Activated T-cell treated with anti-CD3 and anti-CD28 coated beads for 1 hour (primary cell): ENCODE results near the gene KCTD15.

ENCODE experiments used
- DNase-seq: peaks from one replicate; pipeline ENCODE4 v3.0.0-alpha.2; 2020; ENCODE audit warnings: low read depth

The KCTD15 gene

DNA sequence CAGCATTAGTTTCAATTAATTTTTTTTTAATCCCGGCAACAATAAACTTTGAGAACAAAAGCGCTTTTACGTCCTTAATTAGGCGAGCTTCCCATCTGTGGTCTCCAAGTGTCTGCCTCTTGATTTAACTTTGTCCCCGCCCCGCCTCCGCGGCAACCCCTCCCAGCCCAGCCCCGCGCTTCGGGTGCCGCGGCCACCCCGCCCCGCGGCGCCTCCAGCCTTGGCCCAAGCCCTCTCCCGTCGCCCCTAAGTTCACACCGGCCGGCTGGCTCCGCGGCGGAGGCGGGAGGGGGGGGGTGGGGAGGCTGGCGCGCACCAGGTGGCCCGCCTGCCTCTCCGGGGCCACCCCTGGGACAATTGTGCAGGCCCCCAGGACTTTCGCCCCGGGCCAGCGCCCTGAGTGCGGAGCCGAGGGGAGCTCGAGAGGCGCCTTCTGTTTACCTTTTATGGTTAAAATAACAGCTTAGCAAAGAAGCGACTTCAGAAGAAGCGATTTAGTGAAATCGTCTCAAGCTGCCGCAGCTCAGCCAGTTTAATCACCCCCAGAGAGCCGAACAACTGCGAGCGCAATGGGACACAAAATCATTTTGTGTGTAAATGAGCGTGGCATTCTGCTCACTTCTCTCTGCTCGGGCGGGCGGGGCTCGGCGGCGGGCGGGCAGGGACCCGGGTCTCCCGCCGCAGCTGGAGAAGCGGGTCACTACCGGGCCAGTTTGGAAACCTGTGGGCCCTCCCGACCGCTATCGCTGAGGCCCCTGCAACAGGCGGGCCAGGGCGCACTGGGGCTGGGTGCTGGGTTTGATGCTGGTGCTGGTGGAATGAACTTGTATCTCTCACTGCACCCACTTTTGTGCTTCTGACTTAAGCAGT is 1.4 kb downstream of the KCTD15 start:
- no peak for DNase-seq

DNA sequence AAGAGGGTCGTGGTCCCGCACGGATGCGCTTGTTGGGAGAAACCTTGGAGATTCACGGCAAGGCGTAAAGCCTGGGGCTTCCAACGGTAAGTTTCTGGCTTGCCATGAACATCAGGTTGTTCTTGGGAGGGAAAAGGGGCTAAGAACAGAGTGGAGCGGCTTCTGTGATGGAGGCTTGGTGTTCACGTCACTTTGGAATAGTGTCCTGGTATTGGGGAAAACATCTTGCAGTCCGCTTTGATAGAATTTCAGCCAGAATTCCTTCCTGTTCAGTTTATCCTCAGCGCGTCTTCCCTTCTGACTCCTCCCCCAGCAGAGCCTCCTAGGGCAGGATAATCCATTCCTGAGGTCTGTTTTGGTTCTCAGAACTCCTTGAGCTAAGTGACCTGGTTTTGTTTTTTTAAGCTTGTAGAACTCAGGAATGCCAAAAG is 2.0 kb downstream of the KCTD15 start:
- DNase-seq: no peak

GRCh38 chr19:33799476-33799875 is 2.8 kb downstream of the KCTD15 start:
- no peak for DNase-seq

DNA sequence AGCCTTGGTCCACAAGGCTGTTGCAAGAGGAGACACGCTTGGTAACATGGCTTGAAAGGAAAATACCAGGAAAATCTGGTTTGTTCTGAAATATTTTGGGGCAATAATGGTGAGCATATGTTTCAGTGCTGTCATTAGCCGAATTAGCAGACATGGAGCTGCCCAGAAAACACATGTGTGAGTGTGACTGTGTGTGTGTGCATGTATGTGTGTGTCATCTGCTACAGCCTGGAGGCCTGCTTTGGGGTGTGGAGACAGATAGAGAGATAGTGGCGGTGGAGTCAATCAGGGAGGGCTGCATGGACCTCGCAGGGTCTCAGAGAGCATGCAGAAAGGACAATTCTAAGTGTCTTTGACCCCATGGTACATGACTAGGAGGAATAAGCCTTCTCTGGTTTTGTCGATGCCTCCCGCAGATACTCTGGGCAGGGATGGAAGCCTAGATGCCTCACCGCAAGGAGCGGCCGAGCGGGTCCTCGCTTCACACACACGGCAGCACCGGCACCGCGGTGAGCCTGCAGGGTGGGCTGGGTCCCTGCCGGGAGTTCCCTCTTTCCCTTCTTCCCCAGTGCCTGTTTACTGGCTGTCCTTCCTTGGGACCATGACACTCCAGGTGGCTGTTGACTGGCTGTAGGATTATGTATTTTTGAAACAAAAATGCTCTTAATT is 3.5 kb downstream of the KCTD15 start:
- DNase-seq: no peak

- no peak for DNase-seq
Measured at GRCh38 chr19:33801411-33801810, 4.7 kb downstream of the KCTD15 start.

DNA sequence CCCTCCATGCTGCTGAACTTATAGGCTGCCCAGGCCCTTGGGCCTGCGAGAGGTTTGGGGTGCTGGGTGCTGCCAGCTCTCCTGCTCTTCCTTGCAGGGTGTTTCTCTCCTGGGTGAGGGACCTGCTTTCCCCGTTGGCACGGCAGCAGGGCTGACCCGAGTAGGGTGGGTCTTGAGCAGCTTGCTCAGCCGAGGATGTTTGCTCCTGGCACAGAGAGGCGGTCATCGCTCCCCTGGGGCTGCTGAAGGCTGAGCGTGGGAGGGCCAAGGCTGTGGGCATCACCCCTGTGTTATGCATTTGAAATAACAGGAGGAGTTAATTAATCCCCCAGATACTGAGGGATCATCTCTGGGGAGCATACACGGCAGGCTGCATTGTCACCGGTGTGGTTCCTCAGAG is 5.3 kb downstream of the KCTD15 start:
- no peak for DNase-seq

DNA sequence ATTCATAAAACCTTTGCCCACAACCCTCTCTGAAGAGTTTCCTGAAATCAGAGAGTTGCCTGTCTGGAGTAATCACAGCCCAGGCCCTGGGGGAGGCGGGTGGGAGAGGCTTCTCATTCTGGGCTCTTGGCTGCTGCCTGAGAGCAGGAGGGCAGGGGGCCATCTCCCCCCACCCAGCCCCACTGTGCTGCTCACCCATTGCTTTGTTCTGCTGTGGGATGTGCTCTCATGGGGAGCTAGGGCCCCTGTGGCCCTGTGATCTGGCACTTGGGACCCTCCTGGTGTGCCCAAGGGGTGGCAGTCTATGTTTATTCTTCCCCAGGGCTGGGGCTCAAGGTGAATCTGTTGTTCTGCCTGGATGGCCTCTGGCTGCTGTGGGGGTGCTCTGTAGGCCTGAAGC is 6.1 kb downstream of the KCTD15 start:
- no peak for DNase-seq

DNA sequence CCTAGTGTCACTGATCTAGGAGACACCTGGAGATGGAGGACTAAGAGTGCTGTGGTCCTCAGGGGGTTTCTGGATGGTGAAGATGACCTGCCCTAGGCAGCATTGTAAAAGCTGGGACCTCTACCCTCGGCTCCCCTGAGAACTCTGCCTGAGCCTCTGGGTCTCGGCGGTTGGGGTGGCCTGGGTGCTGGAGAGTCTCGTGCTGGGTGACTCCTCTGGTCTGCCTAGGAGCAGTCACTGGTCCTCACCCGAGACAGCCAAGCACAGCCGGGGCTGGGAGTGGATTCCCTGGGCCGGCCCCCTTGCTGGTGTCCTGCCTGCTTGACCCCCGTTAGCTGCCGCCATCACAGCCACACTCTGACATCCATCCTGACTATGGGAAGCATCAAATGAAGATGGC is 6.7 kb downstream of the KCTD15 start:
- DNase-seq: no peak

DNA sequence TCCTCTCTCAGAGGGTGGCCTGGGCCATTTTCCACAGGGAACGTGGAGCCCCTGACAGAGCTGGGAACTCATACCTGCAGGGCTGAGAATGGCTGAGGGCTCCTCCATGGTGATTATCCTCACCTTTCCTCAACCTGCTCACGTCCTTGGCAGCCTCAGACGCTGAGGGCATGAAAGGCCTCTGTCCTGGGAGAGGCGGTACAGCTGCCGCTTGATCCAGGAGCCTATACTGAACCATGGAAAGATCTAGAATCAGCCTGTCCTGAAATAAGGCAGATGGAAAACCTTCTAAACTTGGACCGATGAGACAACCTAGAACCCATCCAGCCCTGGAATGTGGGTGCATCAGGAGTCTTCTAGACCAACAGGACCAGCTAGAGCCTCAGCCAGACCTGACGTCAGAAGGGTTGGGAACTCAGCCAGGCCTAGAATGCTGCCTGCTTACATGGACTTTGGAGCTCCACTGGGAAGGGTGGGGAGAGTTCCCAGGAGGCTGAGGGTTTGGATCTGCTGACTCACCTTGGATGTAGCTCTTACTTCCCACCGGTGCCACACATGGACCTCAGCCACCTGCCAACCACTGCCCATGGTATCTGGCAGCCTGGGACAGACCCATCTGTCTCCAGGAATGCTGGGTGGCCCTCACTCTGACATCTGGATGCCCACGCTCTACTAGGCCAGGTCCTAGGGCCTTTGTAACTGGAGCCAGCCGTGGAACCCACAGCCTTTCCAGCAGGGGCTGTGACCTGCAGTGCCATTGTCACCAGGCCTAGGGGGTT is 7.5 kb downstream of the KCTD15 start:
- DNase-seq: no peak

DNA sequence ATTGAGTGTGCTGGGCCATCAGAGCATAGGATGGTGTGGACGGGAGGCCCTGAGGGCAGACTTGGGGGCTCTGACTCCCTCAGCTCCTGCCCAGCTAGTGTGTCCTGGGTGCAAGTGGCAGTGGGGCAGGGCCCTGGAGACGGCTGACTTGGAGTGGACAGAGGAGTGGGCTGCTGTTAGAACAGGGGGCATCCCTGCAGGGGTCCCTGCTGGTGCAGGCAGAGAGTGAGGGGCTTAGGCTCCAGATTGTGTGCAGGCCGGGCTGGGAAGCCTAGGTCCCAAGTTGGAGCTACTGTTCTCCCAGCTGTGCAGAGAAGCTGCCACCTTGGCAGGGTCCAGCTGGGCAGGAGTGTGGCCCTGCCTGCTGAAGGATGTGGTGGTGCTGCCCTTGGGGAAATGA is 8.6 kb downstream of the KCTD15 start:
- DNase-seq: no peak

DNA sequence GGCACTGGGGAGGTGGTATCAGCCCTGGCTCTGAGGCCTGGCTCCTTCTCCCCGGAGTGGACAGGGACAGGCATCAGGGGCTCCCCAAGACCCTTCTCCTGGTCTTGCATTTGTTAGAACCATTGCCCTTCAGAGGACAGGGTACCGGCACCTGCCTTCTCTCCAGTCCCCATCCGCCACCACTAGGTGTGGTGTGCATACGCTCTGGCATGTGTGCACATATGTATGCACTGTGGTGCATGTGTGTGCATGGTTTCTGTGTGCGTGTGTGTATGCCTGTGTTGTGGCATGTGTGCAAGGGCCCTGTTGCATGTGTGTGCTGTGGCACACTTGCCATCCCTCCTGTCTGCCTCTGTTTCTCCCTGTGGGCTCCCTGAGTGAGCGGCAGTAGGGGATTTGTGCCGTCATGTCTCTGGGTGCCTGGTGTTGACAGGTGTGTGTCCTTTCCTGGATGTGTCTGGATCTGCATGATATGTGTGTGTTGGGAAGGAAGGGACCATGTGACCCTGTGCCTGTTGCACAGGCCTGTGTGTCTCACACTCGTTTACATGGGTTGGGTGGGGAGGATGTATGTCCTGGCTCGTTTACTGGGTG is 9.3 kb downstream of the KCTD15 start:
- DNase-seq: no peak

DNA sequence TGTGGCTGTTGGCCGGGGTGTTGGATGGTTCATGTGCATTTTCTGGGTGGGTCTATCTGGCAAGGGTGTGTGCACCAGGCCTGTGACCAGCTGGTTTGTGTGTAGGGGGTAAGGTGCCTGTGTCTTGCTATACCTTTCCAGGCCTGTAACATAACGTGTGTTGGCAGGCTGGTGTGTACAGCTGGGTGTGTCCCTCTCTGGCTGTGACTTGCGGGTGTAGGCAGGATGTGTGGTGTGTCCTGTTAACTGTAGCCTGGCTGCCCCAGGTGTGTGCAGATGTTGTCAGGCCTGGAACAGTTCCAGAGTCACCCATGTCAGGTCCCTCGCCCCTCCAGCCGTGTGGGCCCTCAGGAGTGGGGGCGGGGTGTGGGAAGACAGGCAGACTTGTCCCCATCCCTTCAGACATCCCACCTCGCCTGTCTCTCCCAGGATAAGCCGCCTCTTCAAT is 9.8 kb downstream of the KCTD15 start:
- no peak for DNase-seq

DNA sequence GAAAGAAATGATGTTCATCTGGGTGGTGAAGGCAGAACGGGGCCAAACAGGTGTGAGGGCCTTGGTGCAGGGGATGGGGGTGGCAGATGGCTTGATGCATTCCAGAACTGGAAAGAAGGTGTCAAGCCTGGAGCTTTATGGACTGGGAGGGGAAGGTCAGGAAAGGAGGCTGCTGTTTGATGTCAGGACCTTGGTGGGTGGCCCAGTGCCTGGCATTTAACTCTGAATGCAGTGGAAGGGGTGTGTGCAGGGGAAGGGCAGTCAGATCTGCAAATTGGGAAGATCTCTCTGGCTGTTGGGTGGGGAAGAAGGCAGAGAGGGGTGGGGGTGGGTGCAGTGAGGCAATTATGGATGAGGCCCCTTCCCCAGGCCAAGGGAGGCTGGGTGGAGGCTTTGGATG is 11.7 kb downstream of the KCTD15 start:
- DNase-seq: no peak

DNA sequence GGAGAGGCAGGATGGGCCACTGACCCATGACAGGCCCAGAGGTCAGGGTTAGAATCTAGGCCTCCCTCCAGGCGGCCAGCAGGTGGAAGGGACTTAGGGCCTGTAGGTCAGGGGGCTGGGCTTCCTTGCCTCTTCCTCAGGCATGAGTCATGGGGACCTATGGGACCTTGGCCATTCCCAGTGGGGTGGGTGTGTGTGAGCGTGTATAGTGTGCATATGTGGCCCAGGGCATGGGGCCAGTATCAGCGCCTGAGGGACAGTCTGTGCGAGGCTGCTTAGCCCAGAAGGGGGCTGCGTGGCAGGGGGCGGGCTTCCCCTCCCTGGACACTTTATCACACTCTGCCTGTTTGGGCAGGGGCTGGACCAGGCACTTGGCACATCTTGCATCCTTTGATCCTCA is 13.3 kb downstream of the KCTD15 start:
- DNase-seq: no peak

GRCh38 chr19:33810821-33811220 is 14.2 kb downstream of the KCTD15 start:
- no peak for DNase-seq

GRCh38 chr19:33811246-33811645 is 14.6 kb downstream of the KCTD15 start:
- no peak for DNase-seq

GRCh38 chr19:33811736-33812387 is 15.2 kb downstream of the KCTD15 start:
- DNase-seq: no peak

DNA sequence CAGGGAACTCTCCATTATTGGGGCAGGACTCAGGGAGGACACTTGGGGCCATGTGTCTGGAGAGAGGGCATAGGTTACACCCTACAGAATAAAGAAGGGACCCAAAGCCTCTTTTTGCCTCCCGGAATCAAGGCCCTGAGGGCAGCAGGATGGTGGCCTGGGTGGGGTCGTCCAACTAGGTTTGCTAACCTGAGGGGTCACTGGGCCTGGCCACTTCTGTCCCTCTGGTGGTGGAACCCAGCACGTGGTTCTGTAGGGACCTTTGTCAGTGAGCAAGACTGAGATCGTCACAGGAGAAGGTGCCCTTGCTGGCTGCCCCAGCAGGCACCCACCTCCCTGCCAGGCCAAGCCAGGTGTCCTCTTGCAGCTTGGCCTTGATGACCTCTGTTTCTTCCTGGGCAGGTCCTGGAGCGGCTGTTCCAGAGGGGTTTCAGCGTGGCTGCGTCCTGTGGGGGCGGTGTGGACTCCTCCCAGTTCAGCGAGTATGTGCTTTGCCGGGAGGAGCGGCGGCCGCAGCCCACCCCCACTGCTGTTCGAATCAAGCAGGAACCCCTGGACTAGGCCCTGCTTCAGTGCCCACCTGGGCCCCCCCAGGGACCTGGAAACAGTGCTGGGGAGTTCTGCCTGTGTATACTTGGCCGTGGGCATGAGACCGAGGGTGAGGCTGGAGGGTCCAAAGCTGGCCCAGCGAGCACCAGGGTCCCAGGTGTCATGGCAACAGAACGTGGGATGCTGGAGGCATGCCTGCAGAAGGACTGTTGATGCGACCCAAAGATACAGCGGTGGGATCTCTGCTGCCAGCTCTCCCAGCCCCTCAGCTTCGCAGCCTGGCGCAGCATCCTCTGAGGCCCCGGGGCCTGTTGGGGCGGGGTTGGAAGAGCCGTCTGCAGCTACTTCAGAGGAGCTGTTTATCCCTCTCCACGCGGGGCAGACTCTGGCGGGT is 16.0 kb downstream of the KCTD15 start:
- DNase-seq: no peak

DNA sequence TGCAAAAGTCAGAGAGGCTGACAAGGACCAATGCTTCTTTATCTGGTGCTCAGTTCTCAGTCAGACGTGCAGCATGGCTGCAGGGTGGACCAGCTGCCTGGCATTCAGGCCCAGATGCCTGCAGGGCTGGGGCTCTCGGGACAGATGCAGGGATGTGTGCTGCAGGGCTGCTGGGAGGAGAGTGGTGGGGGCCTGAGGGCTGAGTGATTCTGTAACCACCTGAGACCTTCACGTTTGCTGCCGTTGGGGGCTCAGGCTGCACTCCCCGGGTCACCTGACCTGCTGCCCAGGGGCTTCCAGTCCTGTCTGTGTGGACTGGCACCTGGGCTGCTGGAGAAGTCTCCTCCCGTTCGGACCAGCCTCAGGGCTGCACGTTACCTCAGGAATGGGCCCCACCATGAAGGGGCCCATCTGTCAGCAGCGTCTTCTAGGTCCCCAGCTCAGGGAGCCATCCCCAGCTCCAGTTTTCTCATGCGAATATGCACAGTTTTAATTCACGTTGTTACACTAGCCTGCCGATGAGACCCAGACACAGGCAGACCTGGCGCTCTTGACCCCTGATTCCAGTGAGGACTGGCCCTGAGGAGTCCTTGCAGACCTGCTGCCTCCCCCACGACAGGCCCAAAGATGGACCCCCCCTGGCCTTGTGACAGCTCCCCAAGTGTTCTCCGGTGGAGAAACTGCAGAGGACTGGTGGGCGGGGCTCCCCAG is 16.9 kb downstream of the KCTD15 start:
- no peak for DNase-seq
